ENCODE data around the gene C1QL4.

DNA sequence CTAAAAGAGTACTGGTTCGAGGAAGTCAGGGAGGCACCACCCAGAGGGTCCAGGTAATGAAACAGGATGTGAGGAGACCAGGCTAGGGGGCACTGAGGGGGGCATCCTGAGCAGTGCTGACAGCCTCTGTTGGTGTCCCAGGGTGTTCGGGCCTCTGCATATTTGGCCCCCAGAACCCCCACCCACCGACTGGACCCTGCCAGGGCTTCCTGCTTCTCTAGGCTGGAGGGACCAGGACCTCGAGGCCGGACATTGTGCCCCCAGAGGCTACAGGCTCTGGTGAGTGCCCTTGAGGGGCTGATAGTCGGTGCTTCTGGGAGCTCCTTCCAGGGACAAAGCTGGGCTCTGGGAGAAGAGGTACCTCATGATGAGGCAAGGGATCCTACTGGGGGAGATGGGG is 11.4 kb downstream of the C1QL4 start:
- TF ChIP-seq MXI1 (conservative IDR thresholded peaks at IDR 0.05; ENCODE audit: poor library complexity, severe bottlenecking), result no peak
- TF ChIP-seq, protein P1, sequence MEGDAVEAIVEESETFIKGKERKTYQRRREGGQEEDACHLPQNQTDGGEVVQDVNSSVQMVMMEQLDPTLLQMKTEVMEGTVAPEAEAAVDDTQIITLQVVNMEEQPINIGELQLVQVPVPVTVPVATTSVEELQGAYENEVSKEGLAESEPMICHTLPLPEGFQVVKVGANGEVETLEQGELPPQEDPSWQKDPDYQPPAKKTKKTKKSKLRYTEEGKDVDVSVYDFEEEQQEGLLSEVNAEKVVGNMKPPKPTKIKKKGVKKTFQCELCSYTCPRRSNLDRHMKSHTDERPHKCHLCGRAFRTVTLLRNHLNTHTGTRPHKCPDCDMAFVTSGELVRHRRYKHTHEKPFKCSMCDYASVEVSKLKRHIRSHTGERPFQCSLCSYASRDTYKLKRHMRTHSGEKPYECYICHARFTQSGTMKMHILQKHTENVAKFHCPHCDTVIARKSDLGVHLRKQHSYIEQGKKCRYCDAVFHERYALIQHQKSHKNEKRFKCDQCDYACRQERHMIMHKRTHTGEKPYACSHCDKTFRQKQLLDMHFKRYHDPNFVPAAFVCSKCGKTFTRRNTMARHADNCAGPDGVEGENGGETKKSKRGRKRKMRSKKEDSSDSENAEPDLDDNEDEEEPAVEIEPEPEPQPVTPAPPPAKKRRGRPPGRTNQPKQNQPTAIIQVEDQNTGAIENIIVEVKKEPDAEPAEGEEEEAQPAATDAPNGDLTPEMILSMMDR (IDR thresholded peaks at IDR 0.05; ENCODE audit: poor library complexity, severe bottlenecking), result no peak
- TF ChIP-seq, protein P2, sequence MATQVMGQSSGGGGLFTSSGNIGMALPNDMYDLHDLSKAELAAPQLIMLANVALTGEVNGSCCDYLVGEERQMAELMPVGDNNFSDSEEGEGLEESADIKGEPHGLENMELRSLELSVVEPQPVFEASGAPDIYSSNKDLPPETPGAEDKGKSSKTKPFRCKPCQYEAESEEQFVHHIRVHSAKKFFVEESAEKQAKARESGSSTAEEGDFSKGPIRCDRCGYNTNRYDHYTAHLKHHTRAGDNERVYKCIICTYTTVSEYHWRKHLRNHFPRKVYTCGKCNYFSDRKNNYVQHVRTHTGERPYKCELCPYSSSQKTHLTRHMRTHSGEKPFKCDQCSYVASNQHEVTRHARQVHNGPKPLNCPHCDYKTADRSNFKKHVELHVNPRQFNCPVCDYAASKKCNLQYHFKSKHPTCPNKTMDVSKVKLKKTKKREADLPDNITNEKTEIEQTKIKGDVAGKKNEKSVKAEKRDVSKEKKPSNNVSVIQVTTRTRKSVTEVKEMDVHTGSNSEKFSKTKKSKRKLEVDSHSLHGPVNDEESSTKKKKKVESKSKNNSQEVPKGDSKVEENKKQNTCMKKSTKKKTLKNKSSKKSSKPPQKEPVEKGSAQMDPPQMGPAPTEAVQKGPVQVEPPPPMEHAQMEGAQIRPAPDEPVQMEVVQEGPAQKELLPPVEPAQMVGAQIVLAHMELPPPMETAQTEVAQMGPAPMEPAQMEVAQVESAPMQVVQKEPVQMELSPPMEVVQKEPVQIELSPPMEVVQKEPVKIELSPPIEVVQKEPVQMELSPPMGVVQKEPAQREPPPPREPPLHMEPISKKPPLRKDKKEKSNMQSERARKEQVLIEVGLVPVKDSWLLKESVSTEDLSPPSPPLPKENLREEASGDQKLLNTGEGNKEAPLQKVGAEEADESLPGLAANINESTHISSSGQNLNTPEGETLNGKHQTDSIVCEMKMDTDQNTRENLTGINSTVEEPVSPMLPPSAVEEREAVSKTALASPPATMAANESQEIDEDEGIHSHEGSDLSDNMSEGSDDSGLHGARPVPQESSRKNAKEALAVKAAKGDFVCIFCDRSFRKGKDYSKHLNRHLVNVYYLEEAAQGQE (IDR thresholded peaks at IDR 0.05; ENCODE audit: borderline replicate concordance), result no peak
- TF ChIP-seq RAD21 (conservative IDR thresholded peaks at IDR 0.05), result no peak
- TF ChIP-seq POLR2AphosphoS5 (IDR thresholded peaks at IDR 0.05), result no peak
- TF ChIP-seq EZH2 (IDR thresholded peaks at IDR 0.05; ENCODE audit: borderline replicate concordance, insufficient read depth, low read length, poor library complexity, severe bottlenecking), result no peak
- no peak for TF ChIP-seq TAF1 (IDR thresholded peaks at IDR 0.05; ENCODE audit: low read depth)
- no peak for TF ChIP-seq SMC3 (conservative IDR thresholded peaks at IDR 0.05; ENCODE audit: poor library complexity)
- TF ChIP-seq EP300 (conservative IDR thresholded peaks at IDR 0.05; ENCODE audit: poor library complexity, severe bottlenecking), result no peak
